ENCODE results near the gene MED4.

- TF ChIP-seq CTCF (conservative IDR thresholded peaks at IDR 0.05; ENCODE audit: low read depth, low read length), result no peak
- no peak for TF ChIP-seq EZH2 (IDR thresholded peaks at IDR 0.05; ENCODE audit: borderline replicate concordance, low read depth, low read length, poor library complexity, severe bottlenecking)
Observed at GRCh38 chr13:48043789-48044503, 51.0 kb downstream of the MED4 start.

All from A673 (cell line).